ENCODE data around the gene PSMD8. TPM values are rescaled to one million over a fixed set of nuclear protein-coding genes. Genes with fewer than 3 reads are reported as not detected.

The PSMD8 gene
- total and polyA plus RNA-seq, 2 of the 8 experiments (the other 6 are each of a cell fraction or from before 2014, with no cell fraction given) = 170 to 486 TPM

DNA sequence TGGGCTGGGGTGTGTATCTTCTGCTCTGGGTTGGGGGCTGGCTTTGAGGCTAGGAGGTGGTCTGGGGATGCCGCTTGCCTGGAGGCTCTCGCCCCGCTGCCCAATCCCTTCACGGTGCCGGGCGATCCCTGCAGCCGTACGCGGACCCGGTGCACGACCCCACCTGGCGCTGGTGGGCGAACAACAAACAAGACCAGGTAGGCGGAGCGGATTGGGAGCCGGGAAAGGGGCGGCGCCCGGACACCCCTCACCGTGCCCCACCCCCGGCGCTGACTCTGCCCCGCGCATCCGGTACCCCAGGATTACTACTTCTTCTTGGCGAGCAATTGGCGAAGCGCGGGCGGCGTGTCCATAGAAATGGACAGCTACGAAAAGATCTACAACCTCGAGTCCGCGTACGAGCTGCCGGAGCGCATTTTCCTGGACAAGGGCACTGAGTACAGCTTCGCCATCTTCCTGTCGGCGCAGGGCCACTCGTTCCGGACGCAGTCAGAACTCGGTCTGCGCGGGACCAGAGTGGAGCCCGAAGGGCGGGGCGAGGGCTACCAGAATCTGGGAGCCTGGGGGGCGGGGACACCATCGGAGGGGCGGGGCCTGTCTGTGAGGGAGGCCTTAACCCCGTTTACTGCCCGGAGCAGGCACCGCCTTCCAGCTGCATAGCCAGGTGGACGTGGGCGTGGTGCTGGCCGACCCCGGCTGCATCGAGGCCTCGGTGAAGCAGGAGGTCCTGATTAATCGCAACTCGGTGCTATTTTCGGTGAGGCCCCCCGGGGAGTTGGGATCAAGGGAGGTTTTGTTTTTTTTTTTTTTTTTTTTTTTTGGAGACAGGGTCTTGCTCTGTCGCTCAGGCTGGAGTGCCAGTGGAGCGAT lies 12.1 kb upstream of the PSMD8 start (continued):
- TF ChIP-seq, protein P1, sequence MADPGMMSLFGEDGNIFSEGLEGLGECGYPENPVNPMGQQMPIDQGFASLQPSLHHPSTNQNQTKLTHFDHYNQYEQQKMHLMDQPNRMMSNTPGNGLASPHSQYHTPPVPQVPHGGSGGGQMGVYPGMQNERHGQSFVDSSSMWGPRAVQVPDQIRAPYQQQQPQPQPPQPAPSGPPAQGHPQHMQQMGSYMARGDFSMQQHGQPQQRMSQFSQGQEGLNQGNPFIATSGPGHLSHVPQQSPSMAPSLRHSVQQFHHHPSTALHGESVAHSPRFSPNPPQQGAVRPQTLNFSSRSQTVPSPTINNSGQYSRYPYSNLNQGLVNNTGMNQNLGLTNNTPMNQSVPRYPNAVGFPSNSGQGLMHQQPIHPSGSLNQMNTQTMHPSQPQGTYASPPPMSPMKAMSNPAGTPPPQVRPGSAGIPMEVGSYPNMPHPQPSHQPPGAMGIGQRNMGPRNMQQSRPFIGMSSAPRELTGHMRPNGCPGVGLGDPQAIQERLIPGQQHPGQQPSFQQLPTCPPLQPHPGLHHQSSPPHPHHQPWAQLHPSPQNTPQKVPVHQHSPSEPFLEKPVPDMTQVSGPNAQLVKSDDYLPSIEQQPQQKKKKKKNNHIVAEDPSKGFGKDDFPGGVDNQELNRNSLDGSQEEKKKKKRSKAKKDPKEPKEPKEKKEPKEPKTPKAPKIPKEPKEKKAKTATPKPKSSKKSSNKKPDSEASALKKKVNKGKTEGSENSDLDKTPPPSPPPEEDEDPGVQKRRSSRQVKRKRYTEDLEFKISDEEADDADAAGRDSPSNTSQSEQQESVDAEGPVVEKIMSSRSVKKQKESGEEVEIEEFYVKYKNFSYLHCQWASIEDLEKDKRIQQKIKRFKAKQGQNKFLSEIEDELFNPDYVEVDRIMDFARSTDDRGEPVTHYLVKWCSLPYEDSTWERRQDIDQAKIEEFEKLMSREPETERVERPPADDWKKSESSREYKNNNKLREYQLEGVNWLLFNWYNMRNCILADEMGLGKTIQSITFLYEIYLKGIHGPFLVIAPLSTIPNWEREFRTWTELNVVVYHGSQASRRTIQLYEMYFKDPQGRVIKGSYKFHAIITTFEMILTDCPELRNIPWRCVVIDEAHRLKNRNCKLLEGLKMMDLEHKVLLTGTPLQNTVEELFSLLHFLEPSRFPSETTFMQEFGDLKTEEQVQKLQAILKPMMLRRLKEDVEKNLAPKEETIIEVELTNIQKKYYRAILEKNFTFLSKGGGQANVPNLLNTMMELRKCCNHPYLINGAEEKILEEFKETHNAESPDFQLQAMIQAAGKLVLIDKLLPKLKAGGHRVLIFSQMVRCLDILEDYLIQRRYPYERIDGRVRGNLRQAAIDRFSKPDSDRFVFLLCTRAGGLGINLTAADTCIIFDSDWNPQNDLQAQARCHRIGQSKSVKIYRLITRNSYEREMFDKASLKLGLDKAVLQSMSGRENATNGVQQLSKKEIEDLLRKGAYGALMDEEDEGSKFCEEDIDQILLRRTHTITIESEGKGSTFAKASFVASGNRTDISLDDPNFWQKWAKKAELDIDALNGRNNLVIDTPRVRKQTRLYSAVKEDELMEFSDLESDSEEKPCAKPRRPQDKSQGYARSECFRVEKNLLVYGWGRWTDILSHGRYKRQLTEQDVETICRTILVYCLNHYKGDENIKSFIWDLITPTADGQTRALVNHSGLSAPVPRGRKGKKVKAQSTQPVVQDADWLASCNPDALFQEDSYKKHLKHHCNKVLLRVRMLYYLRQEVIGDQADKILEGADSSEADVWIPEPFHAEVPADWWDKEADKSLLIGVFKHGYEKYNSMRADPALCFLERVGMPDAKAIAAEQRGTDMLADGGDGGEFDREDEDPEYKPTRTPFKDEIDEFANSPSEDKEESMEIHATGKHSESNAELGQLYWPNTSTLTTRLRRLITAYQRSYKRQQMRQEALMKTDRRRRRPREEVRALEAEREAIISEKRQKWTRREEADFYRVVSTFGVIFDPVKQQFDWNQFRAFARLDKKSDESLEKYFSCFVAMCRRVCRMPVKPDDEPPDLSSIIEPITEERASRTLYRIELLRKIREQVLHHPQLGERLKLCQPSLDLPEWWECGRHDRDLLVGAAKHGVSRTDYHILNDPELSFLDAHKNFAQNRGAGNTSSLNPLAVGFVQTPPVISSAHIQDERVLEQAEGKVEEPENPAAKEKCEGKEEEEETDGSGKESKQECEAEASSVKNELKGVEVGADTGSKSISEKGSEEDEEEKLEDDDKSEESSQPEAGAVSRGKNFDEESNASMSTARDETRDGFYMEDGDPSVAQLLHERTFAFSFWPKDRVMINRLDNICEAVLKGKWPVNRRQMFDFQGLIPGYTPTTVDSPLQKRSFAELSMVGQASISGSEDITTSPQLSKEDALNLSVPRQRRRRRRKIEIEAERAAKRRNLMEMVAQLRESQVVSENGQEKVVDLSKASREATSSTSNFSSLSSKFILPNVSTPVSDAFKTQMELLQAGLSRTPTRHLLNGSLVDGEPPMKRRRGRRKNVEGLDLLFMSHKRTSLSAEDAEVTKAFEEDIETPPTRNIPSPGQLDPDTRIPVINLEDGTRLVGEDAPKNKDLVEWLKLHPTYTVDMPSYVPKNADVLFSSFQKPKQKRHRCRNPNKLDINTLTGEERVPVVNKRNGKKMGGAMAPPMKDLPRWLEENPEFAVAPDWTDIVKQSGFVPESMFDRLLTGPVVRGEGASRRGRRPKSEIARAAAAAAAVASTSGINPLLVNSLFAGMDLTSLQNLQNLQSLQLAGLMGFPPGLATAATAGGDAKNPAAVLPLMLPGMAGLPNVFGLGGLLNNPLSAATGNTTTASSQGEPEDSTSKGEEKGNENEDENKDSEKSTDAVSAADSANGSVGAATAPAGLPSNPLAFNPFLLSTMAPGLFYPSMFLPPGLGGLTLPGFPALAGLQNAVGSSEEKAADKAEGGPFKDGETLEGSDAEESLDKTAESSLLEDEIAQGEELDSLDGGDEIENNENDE (IDR thresholded peaks at IDR 0.05; ENCODE audit: insufficient replicate concordance, low read length) = no peak
- no peak for TF ChIP-seq NANOG (IDR thresholded peaks at IDR 0.05; ENCODE audit: insufficient read depth, low read depth, low read length, poor library complexity, severe bottlenecking)
- no peak for TF ChIP-seq SP1 (IDR thresholded peaks at IDR 0.05; ENCODE audit: low read depth, low read length)
- no peak for TF ChIP-seq RNF2 (IDR thresholded peaks at IDR 0.05; ENCODE audit: borderline replicate concordance, low read depth, low read length, missing control alignments, poor library complexity, severe bottlenecking)
- TF ChIP-seq GTF2F1 (IDR thresholded peaks at IDR 0.05; ENCODE audit: borderline replicate concordance, low read depth, low read length) = no peak
- no peak for TF ChIP-seq ATF2 (IDR thresholded peaks at IDR 0.05; ENCODE audit: low read length)
- no peak for TF ChIP-seq ZNF274 (IDR thresholded peaks at IDR 0.05; ENCODE audit: borderline replicate concordance, extremely low read depth, low read length)

Measured in H1 (cell line).